Stomach (tissue), 4 donors: Measurements from ENCODE around the gene NPAS3.

Source experiments
- POLR2A ChIP-seq, 4 donors: fragments of 450-650 bp; IDR thresholded peaks; one replicate each; pipeline ENCODE4 v1.6.1; 2016; ENCODE audit warnings: antibody characterized with exemption in 4 of 4, control low read depth in 2 of 4, mild to moderate bottlenecking in 1 of 4, moderate library complexity in 1 of 4
- TF ChIP-seq, protein P1 (sequence below), 7 experiments: fragments of 450-650 bp in 4 of 7; fragments of 200-600 bp in 3 of 7; sonication (generic) in 3 of 7; IDR thresholded peaks; one replicate each; pipeline ENCODE4 v1.5.1; 2016 to 2019; ENCODE audit warnings: antibody characterized with exemption in 7 of 7, control low read depth in 2 of 7, mild to moderate bottlenecking in 1 of 7

DNA sequence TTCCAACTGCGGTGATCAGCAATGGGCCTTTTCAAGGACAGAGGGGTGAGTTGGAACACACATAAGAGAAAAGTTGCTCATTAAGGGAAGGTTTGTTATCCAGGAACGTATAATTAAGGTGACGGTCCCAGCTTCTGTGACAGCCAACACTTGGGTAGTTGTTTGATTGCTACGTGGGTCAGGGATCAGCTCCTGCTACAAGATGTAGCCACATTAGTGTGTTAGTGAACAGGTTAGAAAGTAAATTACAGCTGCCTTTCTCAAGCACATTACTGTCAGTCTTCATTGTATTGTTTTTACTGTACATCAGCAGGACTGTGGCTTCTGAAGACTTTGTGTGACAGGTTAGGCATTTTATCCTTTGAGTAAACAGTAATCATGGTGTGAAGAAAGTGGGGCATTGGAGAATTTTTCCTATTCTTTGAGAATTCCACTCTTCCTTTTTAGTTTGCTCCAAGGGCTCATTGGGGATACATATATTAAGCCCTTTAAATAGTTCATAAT lies 781.7 kb downstream of the NPAS3 start:
- TF ChIP-seq, protein P1, sequence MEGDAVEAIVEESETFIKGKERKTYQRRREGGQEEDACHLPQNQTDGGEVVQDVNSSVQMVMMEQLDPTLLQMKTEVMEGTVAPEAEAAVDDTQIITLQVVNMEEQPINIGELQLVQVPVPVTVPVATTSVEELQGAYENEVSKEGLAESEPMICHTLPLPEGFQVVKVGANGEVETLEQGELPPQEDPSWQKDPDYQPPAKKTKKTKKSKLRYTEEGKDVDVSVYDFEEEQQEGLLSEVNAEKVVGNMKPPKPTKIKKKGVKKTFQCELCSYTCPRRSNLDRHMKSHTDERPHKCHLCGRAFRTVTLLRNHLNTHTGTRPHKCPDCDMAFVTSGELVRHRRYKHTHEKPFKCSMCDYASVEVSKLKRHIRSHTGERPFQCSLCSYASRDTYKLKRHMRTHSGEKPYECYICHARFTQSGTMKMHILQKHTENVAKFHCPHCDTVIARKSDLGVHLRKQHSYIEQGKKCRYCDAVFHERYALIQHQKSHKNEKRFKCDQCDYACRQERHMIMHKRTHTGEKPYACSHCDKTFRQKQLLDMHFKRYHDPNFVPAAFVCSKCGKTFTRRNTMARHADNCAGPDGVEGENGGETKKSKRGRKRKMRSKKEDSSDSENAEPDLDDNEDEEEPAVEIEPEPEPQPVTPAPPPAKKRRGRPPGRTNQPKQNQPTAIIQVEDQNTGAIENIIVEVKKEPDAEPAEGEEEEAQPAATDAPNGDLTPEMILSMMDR (IDR thresholded peaks at IDR 0.05): no peak
- TF ChIP-seq POLR2A (IDR thresholded peaks at IDR 0.05): no peak
